Measurements from ENCODE around the gene ELOVL7. TPM values are rescaled to one million over a fixed set of nuclear protein-coding genes. Genes with fewer than 3 reads are reported as not detected.
"Not testable (repeated sequence)": the region's sequence is repeated elsewhere in the genome, so short reads cannot be mapped to it uniquely, and the experiment has no call there.

The ELOVL7 gene
- total RNA-seq, 6 donors from 2014 or later, result 1.9 to 17.7 (median 6.7) TPM

DNA sequence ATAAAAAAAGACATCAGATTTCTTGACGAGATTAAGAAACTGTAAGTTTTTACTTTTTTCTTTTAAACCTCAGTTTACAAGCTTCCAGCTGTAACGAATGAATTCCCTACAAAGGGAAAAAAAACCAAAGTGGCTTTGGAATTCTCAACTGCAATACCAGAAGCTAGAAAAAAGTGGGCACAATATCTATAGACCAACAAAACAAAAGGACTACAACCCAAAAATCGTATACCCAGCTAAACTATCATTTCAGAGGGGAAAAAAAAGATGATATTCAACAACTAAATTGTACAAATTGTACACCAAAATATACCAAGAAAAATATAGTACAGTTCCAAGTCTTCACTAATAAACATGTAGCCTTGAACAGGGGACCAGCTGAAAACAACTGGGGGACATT, 26.8 kb upstream of the ELOVL7 start:
- 95 to 97% methylated on average over 3 of the region's 3 CpGs for WGBS, 2 donors
- H3K4me3 ChIP-seq, result no peak overlapping the region
- H3K9me3 ChIP-seq, result peaks cover 0 to 13% (median 0%) of the 10 kb centered on the region in 4 donors
- no peaks in the 10 kb centered on the region for H3K4me1 ChIP-seq
- no peak for DNase-seq
- TF ChIP-seq, protein P1, sequence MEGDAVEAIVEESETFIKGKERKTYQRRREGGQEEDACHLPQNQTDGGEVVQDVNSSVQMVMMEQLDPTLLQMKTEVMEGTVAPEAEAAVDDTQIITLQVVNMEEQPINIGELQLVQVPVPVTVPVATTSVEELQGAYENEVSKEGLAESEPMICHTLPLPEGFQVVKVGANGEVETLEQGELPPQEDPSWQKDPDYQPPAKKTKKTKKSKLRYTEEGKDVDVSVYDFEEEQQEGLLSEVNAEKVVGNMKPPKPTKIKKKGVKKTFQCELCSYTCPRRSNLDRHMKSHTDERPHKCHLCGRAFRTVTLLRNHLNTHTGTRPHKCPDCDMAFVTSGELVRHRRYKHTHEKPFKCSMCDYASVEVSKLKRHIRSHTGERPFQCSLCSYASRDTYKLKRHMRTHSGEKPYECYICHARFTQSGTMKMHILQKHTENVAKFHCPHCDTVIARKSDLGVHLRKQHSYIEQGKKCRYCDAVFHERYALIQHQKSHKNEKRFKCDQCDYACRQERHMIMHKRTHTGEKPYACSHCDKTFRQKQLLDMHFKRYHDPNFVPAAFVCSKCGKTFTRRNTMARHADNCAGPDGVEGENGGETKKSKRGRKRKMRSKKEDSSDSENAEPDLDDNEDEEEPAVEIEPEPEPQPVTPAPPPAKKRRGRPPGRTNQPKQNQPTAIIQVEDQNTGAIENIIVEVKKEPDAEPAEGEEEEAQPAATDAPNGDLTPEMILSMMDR (IDR thresholded peaks at IDR 0.05), result no peak
- no peak for TF ChIP-seq POLR2A (IDR thresholded peaks at IDR 0.05)
- no peak for TF ChIP-seq POLR2AphosphoS5 (IDR thresholded peaks at IDR 0.05)
- TF ChIP-seq EP300 (IDR thresholded peaks at IDR 0.05), result no peak
- ATAC-seq (ENCODE audit: low FRiP score in 2 of 2), result no peak
- no peaks in the 10 kb centered on the region for H3K36me3 ChIP-seq
- no peak overlapping the region for H3K27ac ChIP-seq
- no peaks in the 10 kb centered on the region for H3K27me3 ChIP-seq

DNA sequence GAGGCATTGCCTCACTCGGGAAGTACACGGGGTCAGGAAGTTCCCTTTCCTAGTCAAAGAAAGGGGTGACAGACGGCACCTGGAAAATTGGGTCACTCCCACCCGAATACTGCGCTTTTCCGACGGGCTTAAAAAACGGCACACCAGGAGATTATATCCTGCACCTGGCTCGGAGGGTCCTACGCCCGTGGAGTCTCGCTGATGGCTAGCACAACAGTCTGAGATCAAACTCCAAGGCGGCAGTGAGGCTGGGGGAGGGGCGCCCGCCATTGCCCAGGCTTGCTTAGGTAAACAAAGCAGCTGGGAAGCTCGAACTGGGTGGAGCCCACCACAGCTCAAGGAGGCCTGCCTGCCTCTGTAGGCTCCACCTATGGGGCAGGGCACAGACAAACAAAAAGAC, 16.5 kb upstream of the ELOVL7 start:
- ATAC-seq (ENCODE audit: low FRiP score in 2 of 2); H3K27ac ChIP-seq; H3K36me3 ChIP-seq; H3K27me3 ChIP-seq; DNase-seq; H3K4me3 ChIP-seq; H3K4me1 ChIP-seq; H3K9me3 ChIP-seq: not testable (repeated sequence)
- 95% methylated on average over 14 to 15 of the region's 16 CpGs for WGBS, 2 donors

DNA sequence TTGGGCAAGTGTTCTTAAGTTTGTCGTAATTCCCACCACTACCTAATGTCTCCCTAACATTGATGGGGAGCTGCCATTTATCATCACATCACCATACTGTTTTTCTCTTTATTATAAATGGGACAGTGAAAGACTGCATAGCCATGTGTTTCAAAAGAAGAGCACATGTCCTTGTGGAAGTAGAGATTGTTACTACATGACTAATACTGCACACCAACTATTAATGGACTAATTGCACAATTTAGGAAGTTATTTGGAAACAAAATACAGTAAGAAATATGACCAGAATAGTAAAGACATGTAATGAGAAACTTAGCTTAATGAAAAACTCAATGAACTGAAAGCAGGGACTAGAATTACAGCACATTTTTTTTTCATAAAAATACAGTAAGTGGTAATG, 12.0 kb upstream of the ELOVL7 start:
- no peaks in the 10 kb centered on the region for H3K27me3 ChIP-seq
- H3K27ac ChIP-seq, result no peak overlapping the region
- 86 to 96% methylated on average over 1 of the region's 1 CpG for WGBS, 2 donors
- peaks cover 0 to 4% (median 0%) of the 10 kb centered on the region in 4 donors for H3K9me3 ChIP-seq
- H3K4me1 ChIP-seq, result no peaks in the 10 kb centered on the region
- H3K4me3 ChIP-seq, result no peak overlapping the region
- TF ChIP-seq POLR2AphosphoS5 (IDR thresholded peaks at IDR 0.05) (no peak), POLR2A (IDR thresholded peaks at IDR 0.05) (no peak), EP300 (IDR thresholded peaks at IDR 0.05) (no peak)
- TF ChIP-seq, protein P1 (IDR thresholded peaks at IDR 0.05), result no peak
- no peaks in the 10 kb centered on the region for H3K36me3 ChIP-seq
- DNase-seq (no peak), ATAC-seq (ENCODE audit: low FRiP score in 2 of 2) (no peak)

DNA sequence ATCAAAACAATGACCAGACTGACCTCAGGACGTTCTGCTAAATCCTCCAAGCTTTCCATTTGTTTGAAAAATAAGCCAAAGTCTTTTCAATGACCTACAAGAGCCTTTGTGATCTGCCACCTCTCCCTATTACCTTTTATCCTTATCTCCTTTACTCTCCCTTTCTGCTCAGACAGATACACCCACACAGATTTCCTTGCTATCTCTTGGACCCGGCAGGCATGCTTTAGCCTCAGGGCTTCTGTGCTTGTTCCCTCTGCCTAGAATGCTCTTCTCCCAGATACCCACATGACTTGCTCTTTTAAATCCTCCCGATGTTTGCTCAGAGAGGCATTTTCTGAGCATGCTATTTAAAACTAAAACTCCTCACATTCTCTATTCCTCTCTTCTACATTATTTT, 8.9 kb upstream of the ELOVL7 start:
- H3K27ac ChIP-seq, result no peak overlapping the region
- no peaks in the 10 kb centered on the region for H3K27me3 ChIP-seq
- H3K4me3 ChIP-seq, result no peak overlapping the region
- no peaks in the 10 kb centered on the region for H3K4me1 ChIP-seq
- WGBS, 2 donors, result 33 to 41% methylated on average over 3 of the region's 3 CpGs
- DNase-seq (no peak), ATAC-seq (ENCODE audit: low FRiP score in 2 of 2) (no peak)
- H3K36me3 ChIP-seq, result no peaks in the 10 kb centered on the region
- TF ChIP-seq, protein P1 (IDR thresholded peaks at IDR 0.05), result no peak
- TF ChIP-seq EP300 (IDR thresholded peaks at IDR 0.05) (no peak), POLR2AphosphoS5 (IDR thresholded peaks at IDR 0.05) (no peak)
- H3K9me3 ChIP-seq, result no peaks in the 10 kb centered on the region

DNA sequence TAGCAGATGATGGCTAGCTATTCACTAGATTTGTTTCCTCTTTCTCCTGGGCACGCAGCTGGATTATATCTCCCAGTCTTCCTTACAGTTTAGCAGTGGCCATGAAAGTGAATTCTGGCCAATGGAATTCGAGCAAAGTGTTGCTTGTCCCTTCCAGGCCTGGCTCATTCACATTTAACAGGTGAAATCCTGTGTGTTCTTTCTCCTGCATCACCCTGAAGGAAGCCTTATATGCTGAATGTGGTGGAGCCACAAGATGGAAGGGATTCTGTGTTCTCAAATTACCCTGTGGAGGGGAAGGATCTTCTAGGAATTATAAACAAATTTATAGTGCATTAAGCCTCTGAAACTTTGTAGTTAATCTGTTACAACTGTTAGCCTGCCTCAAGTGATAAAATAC, 8.2 kb upstream of the ELOVL7 start:
- DNase-seq (no peak), ATAC-seq (ENCODE audit: low FRiP score in 2 of 2) (no peak)
- Histone ChIP-seq H3K27me3 (no peaks in the 10 kb centered on the region), H3K9me3 (no peaks in the 10 kb centered on the region), H3K4me3 (no peak overlapping the region), H3K4me1 (no peaks in the 10 kb centered on the region), H3K27ac (no peak overlapping the region), H3K36me3 (no peaks in the 10 kb centered on the region)
- TF ChIP-seq EP300 (IDR thresholded peaks at IDR 0.05) (no peak), POLR2AphosphoS5 (IDR thresholded peaks at IDR 0.05) (no peak), POLR2A (IDR thresholded peaks at IDR 0.05) (no peak)
- TF ChIP-seq, protein P1 (IDR thresholded peaks at IDR 0.05), result no peak
- WGBS, 2 donors, result 54 to 85% methylated on average over 2 of the region's 2 CpGs

Data from upper lobe of left lung (tissue), 6 donors.